CD1c-positive myeloid dendritic cell (primary cell): ENCODE data around the gene THEM5.

ENCODE experiments used
- DNase-seq: peaks from one replicate; pipeline ENCODE4 v3.0.0-alpha.2; 2016; ENCODE audit errors: extremely low spot score

THEM5 gene

GRCh38 chr1:151801310-151801820 lies 52.1 kb downstream of the THEM5 start:
- no peak for DNase-seq

GRCh38 chr1:151800830-151801229 lies 52.7 kb downstream of the THEM5 start:
- no peak for DNase-seq

- DNase-seq, result no peak
Measured at GRCh38 chr1:151799179-151800022, 54.1 kb downstream of the THEM5 start.

GRCh38 chr1:151798571-151798970 lies 54.9 kb downstream of the THEM5 start:
- DNase-seq, result no peak
